Astrocyte of the hippocampus (primary cell): ENCODE measurements around the gene WDR59.
"Not testable (repeated sequence)": the region's sequence is repeated elsewhere in the genome, so short reads cannot be mapped to it uniquely, and the experiment has no call there.

Experiments used
- DNase-seq: peaks from one replicate; pipeline ENCODE4 v3.0.0; 2011; ENCODE audit warnings: low read depth, low spot score

WDR59 gene

GRCh38 chr16:74908759-74909158 is 76.2 kb downstream of the WDR59 start:
- DNase-seq: not testable (repeated sequence)

- no peak for DNase-seq
Measured at GRCh38 chr16:74903901-74904678, 80.8 kb downstream of the WDR59 start.

- no peak for DNase-seq
Measured at GRCh38 chr16:74903120-74903519, 81.8 kb downstream of the WDR59 start.

DNA sequence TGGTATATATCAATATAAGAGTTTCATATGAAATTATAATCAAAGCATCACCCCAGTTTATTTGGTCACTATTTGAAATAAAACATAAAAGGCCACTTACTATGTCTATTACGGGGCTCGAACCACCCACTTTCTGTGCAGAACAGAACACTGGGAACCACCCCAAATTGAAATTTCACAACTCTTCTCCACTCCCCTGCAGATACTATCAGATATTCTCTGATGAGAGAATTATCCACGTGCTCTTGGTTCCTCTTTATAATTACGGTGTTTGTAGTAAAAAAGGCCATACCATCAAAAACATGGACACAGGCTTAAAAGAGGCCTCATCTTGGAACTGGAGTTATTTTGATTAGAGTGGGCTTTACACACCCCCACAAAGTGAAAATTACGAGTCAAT is 82.8 kb downstream of the WDR59 start:
- DNase-seq: no peak

- DNase-seq: no peak
Measured at GRCh38 chr16:74901606-74902005, 83.3 kb downstream of the WDR59 start.

GRCh38 chr16:74899816-74900215 is 85.1 kb downstream of the WDR59 start:
- no peak for DNase-seq

DNA sequence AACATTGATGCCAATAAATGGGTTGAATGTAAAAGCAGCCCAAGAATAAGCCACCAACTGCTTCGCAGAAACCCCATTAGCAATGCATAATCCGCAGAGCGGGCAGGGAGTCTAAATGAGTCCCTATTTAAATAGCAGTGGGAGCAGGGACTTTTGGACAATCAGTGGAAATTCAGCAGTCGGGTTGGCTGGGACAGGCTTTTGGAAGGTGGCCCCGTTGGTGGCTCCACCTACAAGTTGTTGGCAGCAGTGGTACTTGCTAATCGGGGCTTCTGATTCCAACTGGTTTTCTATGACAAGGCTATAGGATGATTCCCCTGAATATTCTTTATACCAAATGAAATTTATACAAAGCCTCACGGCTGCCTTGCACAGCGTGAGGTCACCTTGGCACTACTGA is 86.3 kb downstream of the WDR59 start:
- DNase-seq: no peak

- peak; percentile 61 for DNase-seq
Measured at GRCh38 chr16:74896389-74897370, 88.2 kb downstream of the WDR59 start.

GRCh38 chr16:74893541-74893940 is 91.4 kb downstream of the WDR59 start:
- DNase-seq: no peak

GRCh38 chr16:74892574-74893461 is 92.1 kb downstream of the WDR59 start:
- DNase-seq: no peak

GRCh38 chr16:74888888-74889287 is 96.0 kb downstream of the WDR59 start:
- DNase-seq: no peak

DNA sequence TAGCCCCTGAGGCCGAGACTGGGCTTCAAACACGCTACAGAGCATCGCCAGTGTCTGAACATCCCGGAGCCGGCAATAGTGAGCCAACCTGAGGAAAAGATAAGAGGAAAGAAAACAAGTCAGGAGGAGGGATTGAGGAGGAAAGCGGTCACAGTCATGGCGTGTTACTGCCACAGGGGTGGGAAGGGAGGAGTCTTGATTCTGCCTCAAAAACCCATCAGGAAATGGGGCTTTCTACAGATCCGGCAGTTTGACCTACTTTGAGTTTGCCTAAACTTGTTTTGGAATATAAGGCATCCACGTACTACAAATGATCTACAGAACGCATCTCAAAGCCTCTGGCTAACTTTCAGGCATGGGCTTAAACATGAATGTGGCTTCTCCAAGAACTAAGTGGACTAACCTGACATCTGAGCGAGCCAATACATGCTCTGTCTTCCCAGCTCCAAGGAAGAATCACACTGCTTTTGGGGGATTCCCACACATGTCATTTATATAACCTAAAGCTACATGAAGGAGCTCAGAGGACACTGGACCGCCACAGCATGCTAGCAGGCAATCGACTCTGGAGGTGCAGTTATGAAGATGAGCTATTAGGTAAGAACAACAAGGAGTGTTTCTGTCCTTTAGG is 96.6 kb downstream of the WDR59 start:
- DNase-seq: no peak

DNA sequence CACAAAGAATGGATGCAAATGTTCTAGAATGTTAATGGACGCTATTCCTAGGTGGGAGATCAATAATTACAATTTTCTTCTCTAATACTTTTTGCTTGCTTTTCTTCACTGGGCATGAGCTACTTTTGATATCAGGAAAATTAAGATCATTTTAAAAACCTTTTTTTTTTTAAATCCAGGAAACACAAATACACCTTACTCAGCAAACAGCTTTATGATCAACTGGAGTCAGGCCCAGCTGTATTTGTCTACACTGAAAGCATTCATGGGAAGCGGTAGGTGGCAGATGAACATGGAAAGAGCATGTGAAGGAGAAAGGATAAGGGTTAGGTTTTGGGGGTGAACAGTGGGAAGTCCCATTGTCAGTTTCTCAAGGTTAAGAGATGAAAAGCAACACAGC is 97.8 kb downstream of the WDR59 start:
- DNase-seq: no peak

DNA sequence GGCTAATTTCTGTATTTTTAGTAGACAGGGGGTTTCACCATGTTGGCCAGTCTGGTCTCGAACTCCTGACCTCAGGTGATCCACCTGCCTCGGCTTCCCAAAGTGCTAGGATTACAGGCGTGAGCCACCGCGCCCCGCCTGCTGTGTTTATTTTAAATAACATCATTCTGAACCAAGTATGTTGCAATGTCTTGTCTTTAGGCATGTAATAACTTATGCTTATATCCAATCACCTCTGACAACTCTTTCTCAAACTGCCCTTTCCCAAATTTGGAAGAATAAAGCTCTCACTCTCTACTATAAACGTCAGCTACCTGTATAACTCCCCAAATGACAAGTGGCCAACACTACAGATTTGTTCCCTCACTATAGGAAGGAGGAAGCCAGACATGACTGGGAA is 107.2 kb downstream of the WDR59 start:
- no peak for DNase-seq

GRCh38 chr16:74874912-74875546 is 109.9 kb downstream of the WDR59 start:
- DNase-seq: no peak

DNA sequence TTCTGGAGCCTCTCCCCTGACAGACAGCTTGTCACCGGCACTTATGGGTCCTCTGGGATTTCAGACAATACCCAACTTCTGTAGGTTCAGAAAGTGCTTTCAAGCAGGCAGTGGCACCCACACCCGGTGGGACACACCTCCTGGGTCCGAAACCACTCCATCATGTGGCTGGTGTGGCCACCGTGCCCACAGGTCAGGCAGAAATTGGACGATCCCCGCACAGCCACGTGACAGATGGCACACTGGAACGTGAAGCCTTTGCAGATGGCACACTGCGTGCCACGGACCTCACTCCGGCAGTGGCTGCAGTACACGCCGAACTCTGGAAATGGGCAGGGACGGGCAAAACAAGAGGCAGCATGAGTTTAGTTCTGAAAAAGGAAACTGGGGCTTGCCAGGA is 110.8 kb downstream of the WDR59 start:
- no peak for DNase-seq

DNA sequence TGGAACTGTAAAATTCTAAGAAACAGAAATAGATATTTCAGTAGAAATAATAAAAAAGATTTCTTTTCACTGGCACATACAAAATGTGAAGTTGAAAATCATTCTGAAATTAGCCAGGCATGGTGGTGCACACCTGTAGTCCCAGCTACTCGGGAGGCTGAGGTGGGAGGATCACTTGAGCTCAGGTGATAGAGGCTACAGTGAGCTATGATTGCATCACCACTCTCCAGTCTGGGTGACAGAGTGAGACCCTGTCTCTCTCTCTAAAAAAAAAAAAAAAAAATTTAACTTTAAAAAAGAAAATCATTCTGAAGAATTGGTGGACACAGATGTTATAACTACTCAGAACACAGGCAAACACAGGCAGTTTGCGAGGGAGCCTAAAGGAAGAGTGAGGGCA is 112.6 kb downstream of the WDR59 start:
- no peak for DNase-seq

GRCh38 chr16:74871608-74872007 is 113.3 kb downstream of the WDR59 start:
- DNase-seq: no peak

DNA sequence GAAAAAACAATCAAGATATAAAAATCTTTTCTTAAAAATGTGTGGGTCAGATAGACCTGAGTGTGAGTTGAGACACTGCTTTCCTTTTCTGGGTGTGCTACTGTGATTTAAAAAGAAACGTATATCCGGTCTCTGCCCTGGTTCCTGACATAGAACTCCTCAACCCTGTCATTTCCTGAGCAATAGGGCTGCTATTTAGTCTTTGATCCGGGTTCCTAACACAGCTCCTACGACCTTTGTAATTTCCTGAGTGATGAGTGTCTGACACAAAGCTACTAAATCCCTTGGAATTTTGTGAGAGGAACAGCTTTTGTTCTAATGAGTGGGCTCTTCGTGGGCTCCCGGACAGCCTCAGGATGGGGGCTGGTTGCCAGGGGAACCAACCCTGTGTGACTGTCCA is 116.4 kb downstream of the WDR59 start:
- peak; percentile 17 for DNase-seq

GRCh38 chr16:74868035-74868434 is 116.9 kb downstream of the WDR59 start:
- DNase-seq: no peak
